Measurements from ENCODE around the gene ZCCHC8.

DNA sequence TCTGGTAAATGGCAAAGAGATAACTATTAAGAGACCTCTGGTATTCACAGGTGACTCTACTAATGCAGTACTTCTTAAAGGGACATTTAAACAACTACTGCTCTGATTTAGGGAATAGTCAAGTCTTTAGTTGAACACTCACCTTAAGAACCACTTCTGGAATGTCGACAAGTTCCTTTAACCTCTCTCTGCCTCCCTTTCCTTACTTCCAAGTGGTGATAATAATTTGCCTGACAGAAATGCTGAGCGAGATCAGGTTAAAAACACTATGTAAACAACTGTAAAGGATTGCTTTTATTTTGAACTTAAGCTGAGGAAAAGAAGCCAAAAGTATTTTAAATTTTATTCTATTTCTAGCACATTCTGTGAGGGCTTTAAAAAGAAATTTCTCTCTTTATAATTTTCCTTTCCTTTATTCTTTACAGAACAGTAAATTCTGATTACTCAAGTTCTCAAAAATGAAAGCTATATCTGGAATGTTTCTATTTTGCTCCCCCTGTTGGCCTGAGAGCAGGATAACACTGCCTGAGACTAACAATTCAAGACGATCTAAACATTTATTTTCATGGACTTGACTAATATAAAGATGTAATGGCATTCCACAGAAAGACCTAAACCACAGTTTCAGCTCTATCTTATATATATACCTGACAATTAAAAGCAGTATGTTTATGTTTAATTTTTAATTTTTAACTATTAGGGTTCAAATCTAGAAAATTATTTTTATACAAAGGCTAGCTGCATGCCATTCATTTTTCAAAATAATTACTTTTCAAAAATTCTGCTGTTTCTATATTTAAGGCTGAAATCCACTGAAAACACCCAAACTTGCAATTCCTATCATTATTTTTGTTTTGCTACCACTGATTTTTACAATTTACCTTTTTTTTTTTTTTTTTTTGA lies 29.2 kb downstream of the ZCCHC8 start:
- TF ChIP-seq, protein P1, sequence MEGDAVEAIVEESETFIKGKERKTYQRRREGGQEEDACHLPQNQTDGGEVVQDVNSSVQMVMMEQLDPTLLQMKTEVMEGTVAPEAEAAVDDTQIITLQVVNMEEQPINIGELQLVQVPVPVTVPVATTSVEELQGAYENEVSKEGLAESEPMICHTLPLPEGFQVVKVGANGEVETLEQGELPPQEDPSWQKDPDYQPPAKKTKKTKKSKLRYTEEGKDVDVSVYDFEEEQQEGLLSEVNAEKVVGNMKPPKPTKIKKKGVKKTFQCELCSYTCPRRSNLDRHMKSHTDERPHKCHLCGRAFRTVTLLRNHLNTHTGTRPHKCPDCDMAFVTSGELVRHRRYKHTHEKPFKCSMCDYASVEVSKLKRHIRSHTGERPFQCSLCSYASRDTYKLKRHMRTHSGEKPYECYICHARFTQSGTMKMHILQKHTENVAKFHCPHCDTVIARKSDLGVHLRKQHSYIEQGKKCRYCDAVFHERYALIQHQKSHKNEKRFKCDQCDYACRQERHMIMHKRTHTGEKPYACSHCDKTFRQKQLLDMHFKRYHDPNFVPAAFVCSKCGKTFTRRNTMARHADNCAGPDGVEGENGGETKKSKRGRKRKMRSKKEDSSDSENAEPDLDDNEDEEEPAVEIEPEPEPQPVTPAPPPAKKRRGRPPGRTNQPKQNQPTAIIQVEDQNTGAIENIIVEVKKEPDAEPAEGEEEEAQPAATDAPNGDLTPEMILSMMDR (IDR thresholded peaks at IDR 0.05; ENCODE audit: low read depth, low read length), result peak; percentile 89
- TF ChIP-seq POLR2A (IDR thresholded peaks at IDR 0.05; ENCODE audit: extremely low read depth, insufficient read length) (no peak), MYC (IDR thresholded peaks at IDR 0.05; ENCODE audit: low read depth, low read length) (no peak)
- TF ChIP-seq, protein P2, sequence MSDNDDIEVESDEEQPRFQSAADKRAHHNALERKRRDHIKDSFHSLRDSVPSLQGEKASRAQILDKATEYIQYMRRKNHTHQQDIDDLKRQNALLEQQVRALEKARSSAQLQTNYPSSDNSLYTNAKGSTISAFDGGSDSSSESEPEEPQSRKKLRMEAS (IDR thresholded peaks at IDR 0.05; ENCODE audit: low read depth, low read length), result no peak

Data from NB4 (cell line).